ENCODE results near the gene MARCKSL1. TPM values are rescaled to one million over a fixed set of nuclear protein-coding genes. Genes with fewer than 3 reads are reported as not detected.
A peak's percentile ranks its signal among the peaks of the same experiment; 100 is the strongest.

MARCKSL1 gene
- total RNA-seq, 2 donors from 2014 or later, result 12.9 to 34.5 TPM

GRCh38 chr1:32342704-32343103 is 6.7 kb upstream of the MARCKSL1 start:
- no peak for DNase-seq
- no peak for TF ChIP-seq POLR2A (IDR thresholded peaks at IDR 0.05)
- TF ChIP-seq, protein P1, sequence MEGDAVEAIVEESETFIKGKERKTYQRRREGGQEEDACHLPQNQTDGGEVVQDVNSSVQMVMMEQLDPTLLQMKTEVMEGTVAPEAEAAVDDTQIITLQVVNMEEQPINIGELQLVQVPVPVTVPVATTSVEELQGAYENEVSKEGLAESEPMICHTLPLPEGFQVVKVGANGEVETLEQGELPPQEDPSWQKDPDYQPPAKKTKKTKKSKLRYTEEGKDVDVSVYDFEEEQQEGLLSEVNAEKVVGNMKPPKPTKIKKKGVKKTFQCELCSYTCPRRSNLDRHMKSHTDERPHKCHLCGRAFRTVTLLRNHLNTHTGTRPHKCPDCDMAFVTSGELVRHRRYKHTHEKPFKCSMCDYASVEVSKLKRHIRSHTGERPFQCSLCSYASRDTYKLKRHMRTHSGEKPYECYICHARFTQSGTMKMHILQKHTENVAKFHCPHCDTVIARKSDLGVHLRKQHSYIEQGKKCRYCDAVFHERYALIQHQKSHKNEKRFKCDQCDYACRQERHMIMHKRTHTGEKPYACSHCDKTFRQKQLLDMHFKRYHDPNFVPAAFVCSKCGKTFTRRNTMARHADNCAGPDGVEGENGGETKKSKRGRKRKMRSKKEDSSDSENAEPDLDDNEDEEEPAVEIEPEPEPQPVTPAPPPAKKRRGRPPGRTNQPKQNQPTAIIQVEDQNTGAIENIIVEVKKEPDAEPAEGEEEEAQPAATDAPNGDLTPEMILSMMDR (IDR thresholded peaks at IDR 0.05), result no peak
- Histone ChIP-seq H3K27me3 (no peaks in the 10 kb centered on the region), H3K9me3 (no peaks in the 10 kb centered on the region), H3K4me1 (peaks cover 18% of the 10 kb centered on the region), H3K4me3 (no peak overlapping the region), H3K36me3 (replicated peaks in 1 of 2; ENCODE audit: insufficient read depth in 1 of 2, low read depth in 2 of 2) (no peaks in the 10 kb centered on the region), H3K27ac (peak overlapping the region in 1 of 4 donors; percentile 69)
- no peak for ATAC-seq
- WGBS, 2 donors, result 87 to 92% methylated on average over 10 of the region's 10 CpGs
- intact Hi-C loops (cut with DNase I), result no loop called here

DNA sequence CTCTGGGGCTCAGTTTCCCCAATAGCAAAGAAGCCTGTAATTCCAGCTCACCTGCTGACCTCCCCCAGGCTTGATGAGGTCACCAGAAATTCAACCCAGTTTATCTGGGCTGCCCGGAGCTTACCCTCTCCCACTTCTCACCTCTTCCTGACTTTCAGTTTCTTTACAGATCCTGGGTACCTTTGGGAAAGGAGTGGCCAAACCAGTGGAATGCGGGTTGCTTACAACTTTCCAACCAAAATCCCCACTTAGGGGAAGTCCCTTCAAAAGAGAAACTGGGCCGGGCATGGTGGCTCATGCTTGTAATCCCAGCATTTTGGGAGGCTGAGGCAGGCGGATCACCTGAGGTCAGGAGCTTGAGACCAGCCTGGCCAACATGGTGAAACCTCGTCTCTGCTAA is 5.9 kb upstream of the MARCKSL1 start:
- TF ChIP-seq, protein P1 (IDR thresholded peaks at IDR 0.05), result no peak
- no peak for TF ChIP-seq POLR2A (IDR thresholded peaks at IDR 0.05)
- DNase-seq, result peak in 1 of 4 donors; percentile 33
- ATAC-seq, result peak; percentile 54
- H3K9me3 ChIP-seq, result no peaks in the 10 kb centered on the region
- H3K27me3 ChIP-seq, result no peaks in the 10 kb centered on the region
- intact Hi-C loops (cut with DNase I), result no loop called here
- peaks cover 18% of the 10 kb centered on the region for H3K4me1 ChIP-seq
- peak overlapping the region in 3 of 4 donors; percentile 32 to 69 (median 37) for H3K27ac ChIP-seq
- H3K4me3 ChIP-seq, result no peak overlapping the region
- 67 to 71% methylated on average over 5 of the region's 5 CpGs for WGBS, 2 donors
- H3K36me3 ChIP-seq (replicated peaks in 1 of 2; ENCODE audit: insufficient read depth in 1 of 2, low read depth in 2 of 2), result no peaks in the 10 kb centered on the region

- Histone ChIP-seq H3K27me3 (no peaks in the 10 kb centered on the region), H3K36me3 (replicated peaks in 1 of 2; ENCODE audit: insufficient read depth in 1 of 2, low read depth in 2 of 2) (no peaks in the 10 kb centered on the region), H3K9me3 (no peaks in the 10 kb centered on the region), H3K27ac (peak overlapping the region in 3 of 4 donors; percentile 32 to 69 (median 37)), H3K4me3 (no peak overlapping the region), H3K4me1 (peaks cover 18% of the 10 kb centered on the region)
- DNase-seq, result no peak
- 90 to 93% methylated on average over 11 of the region's 11 CpGs for WGBS, 2 donors
- ATAC-seq, result no peak
- TF ChIP-seq, protein P1 (IDR thresholded peaks at IDR 0.05), result no peak
- TF ChIP-seq POLR2A (IDR thresholded peaks at IDR 0.05), result no peak
- intact Hi-C loops (cut with DNase I), result no loop called here
Observed at GRCh38 chr1:32341186-32341757, 5.2 kb upstream of the MARCKSL1 start.

GRCh38 chr1:32339363-32339978 is 3.4 kb upstream of the MARCKSL1 start:
- no peak overlapping the region for H3K4me3 ChIP-seq
- ATAC-seq (no peak), DNase-seq (peak in 1 of 4 donors; percentile 43)
- TF ChIP-seq, protein P1 (IDR thresholded peaks at IDR 0.05), result no peak
- TF ChIP-seq POLR2A (IDR thresholded peaks at IDR 0.05), result no peak
- H3K4me1 ChIP-seq, result peaks cover 15% of the 10 kb centered on the region
- H3K9me3 ChIP-seq, result no peaks in the 10 kb centered on the region
- WGBS, 2 donors, result 70 to 76% methylated on average over 5 of the region's 5 CpGs
- H3K27me3 ChIP-seq, result no peaks in the 10 kb centered on the region
- intact Hi-C loops (cut with DNase I), result no loop called here
- H3K27ac ChIP-seq, result no peak overlapping the region
- H3K36me3 ChIP-seq (replicated peaks in 1 of 2; ENCODE audit: insufficient read depth in 1 of 2, low read depth in 2 of 2), result no peaks in the 10 kb centered on the region

Data from body of pancreas (tissue), 4 donors.